Neural cell (in vitro differentiated cells): Measurements from ENCODE around the gene FCHO2. TPM values are rescaled to one million over a fixed set of nuclear protein-coding genes. Genes with fewer than 3 reads are reported as not detected.

Experiments used
- H2AFZ ChIP-seq: fragments of 200-600, 300-800 bp; sonication (generic), shearing (Covaris generic); 2 replicates; pipeline ENCODE4 v1.6.0; 2014; ENCODE audit warnings: low read depth, mild to moderate bottlenecking, antibody characterized with exemption, low read length, moderate library complexity
- H3F3A ChIP-seq: fragments of 200-600 bp; shearing (Covaris generic); 2 replicates; pipeline ENCODE4 v1.6.1; 2016; ENCODE audit warnings: mild to moderate bottlenecking, moderate library complexity, mixed read lengths, antibody characterized with exemption, low read length; ENCODE audit not compliant: insufficient read depth, poor library complexity, severe bottlenecking
- H3K27ac ChIP-seq: fragments of 200-600, 300-800 bp; sonication (generic), shearing (Covaris generic); 2 replicates; pipeline ENCODE4 v1.5.1; 2014; ENCODE audit warnings: mild to moderate bottlenecking, low read length, moderate library complexity
- H3K27me3 ChIP-seq: fragments of 300-800, 200-600 bp; sonication (generic), shearing (Covaris generic); 2 replicates; pipeline ENCODE4 v1.6.0; 2014; ENCODE audit warnings: mild to moderate bottlenecking, low read depth, low read length, moderate library complexity; ENCODE audit not compliant: insufficient read depth
- H3K36me3 ChIP-seq: fragments of 300-800, 200-600 bp; sonication (generic), shearing (Covaris generic); 2 replicates; pipeline ENCODE4 v1.5.1; 2014; ENCODE audit warnings: mild to moderate bottlenecking, antibody characterized with exemption, low read length, moderate library complexity; ENCODE audit not compliant: insufficient read depth
- H3K4me2 ChIP-seq: fragments of 300-800, 200-600 bp; sonication (generic), shearing (Covaris generic); 2 replicates; pipeline ENCODE4 v1.6.0; 2014; ENCODE audit warnings: mild to moderate bottlenecking, low read length
- H3K4me3 ChIP-seq: fragments of 300-800, 200-600 bp; sonication (generic), shearing (Covaris generic); 2 replicates; pipeline ENCODE4 v1.5.1; 2014; ENCODE audit warnings: mild to moderate bottlenecking, low read length, moderate library complexity
- H3K79me2 ChIP-seq: fragments of 200-600 bp; shearing (Covaris generic); replicated peaks from 2 replicates; pipeline ENCODE4 v1.6.0; 2014; ENCODE audit warnings: mild to moderate bottlenecking, low read length, moderate library complexity; ENCODE audit not compliant: insufficient read depth
- H3K9ac ChIP-seq: fragments of 300-800, 200-600 bp; sonication (generic), shearing (Covaris generic); 2 replicates; pipeline ENCODE4 v1.6.1; 2016; ENCODE audit warnings: mild to moderate bottlenecking, low read length, mixed read lengths
- H3K9me2 ChIP-seq: fragments of 200-600 bp; shearing (Covaris generic); 2 replicates; pipeline ENCODE4 v1.6.1; 2016; ENCODE audit warnings: mild to moderate bottlenecking, low read length, mixed read lengths; ENCODE audit not compliant: insufficient read depth
- H3K9me3 ChIP-seq: fragments of 200-600, 300-800 bp; sonication (generic), shearing (Covaris generic); 2 replicates; pipeline ENCODE4 v1.6.1; 2016; ENCODE audit warnings: mild to moderate bottlenecking, mixed run types, low read length, moderate library complexity, mixed read lengths
- H4K20me1 ChIP-seq: fragments of 200-600 bp; shearing (Covaris generic); 2 replicates; pipeline ENCODE4 v1.6.1; 2016; ENCODE audit warnings: mild to moderate bottlenecking, mixed run types; ENCODE audit not compliant: insufficient read depth
- EP300 ChIP-seq: fragments of 450-650 bp; conservative IDR thresholded peaks from 2 replicates; pipeline ENCODE4 v1.6.1; 2014; ENCODE audit warnings: antibody characterized with exemption, mild to moderate bottlenecking, moderate library complexity; ENCODE audit not compliant: poor library complexity, severe bottlenecking
- EZH2 ChIP-seq: fragments of 200-600, 300-800 bp; shearing (Covaris generic), sonication (generic); IDR thresholded peaks from 2 replicates; pipeline ENCODE4 v1.6.1; 2014; ENCODE audit warnings: antibody characterized with exemption, low read length, borderline replicate concordance, mild to moderate bottlenecking; ENCODE audit not compliant: insufficient read depth, poor library complexity, severe bottlenecking
- MXI1 ChIP-seq: fragments of 450-650 bp; conservative IDR thresholded peaks from 2 replicates; pipeline ENCODE4 v1.6.1; 2014; ENCODE audit warnings: antibody characterized with exemption, mild to moderate bottlenecking; ENCODE audit not compliant: poor library complexity, severe bottlenecking
- RAD21 ChIP-seq: fragments of 450-650 bp; conservative IDR thresholded peaks from 2 replicates; pipeline ENCODE4 v1.6.1; 2014; ENCODE audit warnings: antibody characterized with exemption, mild to moderate bottlenecking, moderate library complexity
- REST ChIP-seq: IDR thresholded peaks from 2 replicates; pipeline ENCODE4 v1.6.1; 2012; ENCODE audit warnings: borderline replicate concordance
- SMC3 ChIP-seq: fragments of 450-650 bp; conservative IDR thresholded peaks from 2 replicates; pipeline ENCODE4 v1.6.1; 2014; ENCODE audit warnings: antibody characterized with exemption, mild to moderate bottlenecking, moderate library complexity; ENCODE audit not compliant: poor library complexity
- TAF1 ChIP-seq: IDR thresholded peaks from 2 replicates; pipeline ENCODE4 v1.6.1; 2012; ENCODE audit warnings: low read depth
- polyA plus RNA-seq: library from polyadenylated mRNA; depleted of rRNA; stranded (reverse); fragments of >200 nt; gene quantifications from 2 replicates; pipeline ENCODE4 v1.2.3, GENCODE V29; 2014
- TF ChIP-seq, protein P1 (sequence below): fragments of 450-650 bp; IDR thresholded peaks from 2 replicates; pipeline ENCODE4 v1.5.1; 2014; ENCODE audit warnings: antibody characterized with exemption, mild to moderate bottlenecking, moderate library complexity; ENCODE audit not compliant: poor library complexity, severe bottlenecking

Gene FCHO2
- polyA plus RNA-seq, 1 donor from 2014 or later = 24.3 TPM

DNA sequence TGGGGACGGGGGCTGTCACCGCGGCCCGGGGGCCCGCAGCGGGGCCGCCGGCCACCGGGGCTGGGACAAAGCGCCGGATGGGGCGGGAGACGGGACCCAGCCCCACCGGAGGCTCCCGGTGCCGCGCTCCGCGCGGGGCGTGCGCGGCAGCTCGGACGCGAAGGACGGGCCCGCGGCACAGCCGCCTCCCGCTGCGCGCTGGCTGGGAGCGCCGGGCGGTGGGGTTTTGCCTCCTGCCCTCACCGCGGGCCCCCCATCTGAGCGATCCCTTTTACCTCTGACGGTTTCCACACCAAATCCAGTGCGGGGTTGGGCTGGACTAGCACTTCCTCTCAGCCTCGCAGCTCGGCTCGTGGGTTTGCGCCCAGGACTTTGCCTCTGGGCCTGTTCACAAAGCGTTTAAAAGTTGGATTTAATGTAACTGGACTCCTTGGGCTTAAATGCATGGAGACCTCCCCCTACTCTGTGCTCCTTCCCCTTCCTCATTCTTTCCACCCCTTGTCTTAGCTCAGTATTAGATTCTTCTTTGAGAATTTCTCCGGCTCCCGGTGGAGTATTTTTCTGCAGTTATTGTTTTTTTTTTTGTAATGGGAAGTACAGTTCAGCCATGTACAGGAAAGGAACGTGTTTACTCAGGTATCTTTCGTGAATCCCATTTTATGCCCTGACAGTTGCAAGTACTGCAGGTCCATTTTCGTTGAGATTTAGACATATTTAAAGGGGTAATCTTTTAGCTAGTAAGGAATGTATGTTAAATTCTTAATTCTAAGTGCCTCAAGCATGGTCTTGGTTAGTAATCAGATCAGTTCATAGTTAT, 691 bp downstream of the FCHO2 start:
- H4K20me1 ChIP-seq = no peaks in the 10 kb centered on the region
- H3K4me2 ChIP-seq = peak overlapping the region; percentile 56
- peak overlapping the region; percentile 56 for H2AFZ ChIP-seq
- H3K9ac ChIP-seq = peak overlapping the region; percentile 87
- H3F3A ChIP-seq = no peaks in the 10 kb centered on the region
- H3K79me2 ChIP-seq = peaks cover 48% of the 10 kb centered on the region
- peak overlapping the region; percentile 65 for H3K27ac ChIP-seq
- H3K4me3 ChIP-seq = peak overlapping the region; percentile 84
- TF ChIP-seq EZH2 (no peak), RAD21 (peak; percentile 16)
- no peaks in the 10 kb centered on the region for H3K9me3 ChIP-seq
- no peaks in the 10 kb centered on the region for H3K27me3 ChIP-seq
- no peaks in the 10 kb centered on the region for H3K9me2 ChIP-seq
- H3K36me3 ChIP-seq = no peaks in the 10 kb centered on the region

DNA sequence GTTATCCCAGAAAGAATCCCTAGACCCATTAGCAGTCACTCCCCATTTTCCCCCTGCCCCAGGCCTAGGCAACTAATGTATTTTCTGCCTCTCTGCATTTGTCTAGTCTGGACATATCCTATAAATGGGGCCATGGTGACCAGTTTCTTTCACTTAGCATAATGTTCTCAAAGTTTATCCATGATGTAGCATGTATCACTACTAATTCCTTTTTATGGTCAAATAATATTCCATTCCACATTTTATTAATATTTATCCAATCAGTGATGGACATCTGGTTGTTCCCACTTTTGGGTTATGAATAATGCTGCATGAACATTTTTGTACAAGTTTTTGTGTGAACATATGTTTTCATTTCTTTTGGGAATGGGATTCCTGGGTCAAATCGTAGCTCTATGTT, 1.5 kb downstream of the FCHO2 start:
- peak overlapping the region; percentile 84 for H3K4me3 ChIP-seq
- TF ChIP-seq REST (no peak), SMC3 (no peak), EP300 (no peak), EZH2 (no peak), TAF1 (no peak), MXI1 (no peak), RAD21 (no peak)
- TF ChIP-seq, protein P1, sequence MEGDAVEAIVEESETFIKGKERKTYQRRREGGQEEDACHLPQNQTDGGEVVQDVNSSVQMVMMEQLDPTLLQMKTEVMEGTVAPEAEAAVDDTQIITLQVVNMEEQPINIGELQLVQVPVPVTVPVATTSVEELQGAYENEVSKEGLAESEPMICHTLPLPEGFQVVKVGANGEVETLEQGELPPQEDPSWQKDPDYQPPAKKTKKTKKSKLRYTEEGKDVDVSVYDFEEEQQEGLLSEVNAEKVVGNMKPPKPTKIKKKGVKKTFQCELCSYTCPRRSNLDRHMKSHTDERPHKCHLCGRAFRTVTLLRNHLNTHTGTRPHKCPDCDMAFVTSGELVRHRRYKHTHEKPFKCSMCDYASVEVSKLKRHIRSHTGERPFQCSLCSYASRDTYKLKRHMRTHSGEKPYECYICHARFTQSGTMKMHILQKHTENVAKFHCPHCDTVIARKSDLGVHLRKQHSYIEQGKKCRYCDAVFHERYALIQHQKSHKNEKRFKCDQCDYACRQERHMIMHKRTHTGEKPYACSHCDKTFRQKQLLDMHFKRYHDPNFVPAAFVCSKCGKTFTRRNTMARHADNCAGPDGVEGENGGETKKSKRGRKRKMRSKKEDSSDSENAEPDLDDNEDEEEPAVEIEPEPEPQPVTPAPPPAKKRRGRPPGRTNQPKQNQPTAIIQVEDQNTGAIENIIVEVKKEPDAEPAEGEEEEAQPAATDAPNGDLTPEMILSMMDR = no peak
- H3K4me2 ChIP-seq = peak overlapping the region; percentile 56
- no peaks in the 10 kb centered on the region for H3K36me3 ChIP-seq
- no peak overlapping the region for H3K9ac ChIP-seq
- no peaks in the 10 kb centered on the region for H3K9me3 ChIP-seq
- H3K27ac ChIP-seq = no peak overlapping the region
- no peaks in the 10 kb centered on the region for H4K20me1 ChIP-seq
- H3F3A ChIP-seq = no peaks in the 10 kb centered on the region
- no peaks in the 10 kb centered on the region for H3K27me3 ChIP-seq
- H3K79me2 ChIP-seq = peaks cover 55% of the 10 kb centered on the region
- no peaks in the 10 kb centered on the region for H3K9me2 ChIP-seq
- no peak overlapping the region for H2AFZ ChIP-seq
